Ascending aorta (tissue), 2 donors: ENCODE measurements around the gene MAGI1. TPM values are rescaled to one million over a fixed set of nuclear protein-coding genes. Genes with fewer than 3 reads are reported as not detected.

Source experiments
- DNase-seq, 2 donors: peaks; one replicate each; pipeline ENCODE4 v3.0.0-alpha.2; 2019; ENCODE audit warnings: low spot score in 2 of 2
- H3K27ac ChIP-seq, 2 donors: fragments of 200-600 bp; sonication (generic); one replicate each; pipeline ENCODE4 v1.5.1; 2016 to 2017; ENCODE audit warnings: mild to moderate bottlenecking in 1 of 2
- H3K27me3 ChIP-seq: fragments of 200-600 bp; sonication (generic); one replicate; pipeline ENCODE4 v1.5.1; 2017
- H3K36me3 ChIP-seq, 2 donors: fragments of 200-600 bp; sonication (generic); one replicate each; pipeline ENCODE4 v1.5.1; 2016
- H3K4me1 ChIP-seq, 2 donors: fragments of 200-600 bp; sonication (generic); one replicate each; pipeline ENCODE4 v1.5.1; 2016 to 2017; ENCODE audit warnings: mild to moderate bottlenecking in 1 of 2
- H3K4me3 ChIP-seq, 2 donors: fragments of 200-600 bp; sonication (generic); one replicate each; pipeline ENCODE4 v1.5.1; 2016 to 2017; ENCODE audit warnings: mild to moderate bottlenecking in 1 of 2
- H3K9me3 ChIP-seq, 2 donors: fragments of 200-600 bp; sonication (generic); one replicate each; pipeline ENCODE4 v1.5.1; 2016
- intact Hi-C: fragments of 100-400 bp; cut with DNase I; formaldehyde crosslinking; loops from one replicate; pipeline ENCODE4 v1.15.1; 2023
- total RNA-seq: library from RNA; depleted of rRNA; stranded (reverse); fragments of >200 nt; gene quantifications from one replicate; pipeline ENCODE4 v1.1.0, GENCODE V29; 2016
- TF ChIP-seq, protein P1 (sequence below), 3 experiments: fragments of 200-600 bp in 2 of 3; fragments of 450-650 bp in 1 of 3; sonication (generic) in 2 of 3; IDR thresholded peaks; one replicate each; pipeline ENCODE4 v1.5.1; 2016 to 2019; ENCODE audit warnings: antibody characterized with exemption in 3 of 3, mild to moderate bottlenecking in 1 of 3, moderate library complexity in 1 of 3

The MAGI1 gene
- total RNA-seq, 1 donor from 2014 or later: 28.4 TPM

DNA sequence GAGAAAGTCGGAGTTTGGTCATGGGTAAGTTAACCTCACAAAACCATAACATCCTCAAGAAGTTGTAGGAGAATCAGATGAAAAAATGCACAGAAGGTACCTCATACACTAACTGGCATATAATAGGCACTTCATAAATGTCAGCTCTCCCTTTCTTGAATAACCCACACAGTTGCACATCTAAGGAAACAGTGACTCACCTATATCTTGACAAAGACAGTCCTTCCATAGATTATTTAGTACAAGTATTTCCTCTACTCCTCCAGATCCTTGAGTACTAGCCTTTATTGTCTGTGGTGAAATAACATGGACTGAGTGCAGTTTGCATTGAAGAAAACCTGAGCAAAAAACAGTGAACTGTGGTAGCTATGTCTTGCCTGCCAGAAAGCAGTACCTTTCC lies 46.6 kb downstream of the MAGI1 start:
- intact Hi-C loops: no loop called here
- no peak overlapping the region for H3K27ac ChIP-seq
- H3K27me3 ChIP-seq: no peaks in the 10 kb centered on the region
- no peak for DNase-seq
- no peaks in the 10 kb centered on the region for H3K9me3 ChIP-seq
- no peak overlapping the region for H3K4me3 ChIP-seq
- TF ChIP-seq, protein P1, sequence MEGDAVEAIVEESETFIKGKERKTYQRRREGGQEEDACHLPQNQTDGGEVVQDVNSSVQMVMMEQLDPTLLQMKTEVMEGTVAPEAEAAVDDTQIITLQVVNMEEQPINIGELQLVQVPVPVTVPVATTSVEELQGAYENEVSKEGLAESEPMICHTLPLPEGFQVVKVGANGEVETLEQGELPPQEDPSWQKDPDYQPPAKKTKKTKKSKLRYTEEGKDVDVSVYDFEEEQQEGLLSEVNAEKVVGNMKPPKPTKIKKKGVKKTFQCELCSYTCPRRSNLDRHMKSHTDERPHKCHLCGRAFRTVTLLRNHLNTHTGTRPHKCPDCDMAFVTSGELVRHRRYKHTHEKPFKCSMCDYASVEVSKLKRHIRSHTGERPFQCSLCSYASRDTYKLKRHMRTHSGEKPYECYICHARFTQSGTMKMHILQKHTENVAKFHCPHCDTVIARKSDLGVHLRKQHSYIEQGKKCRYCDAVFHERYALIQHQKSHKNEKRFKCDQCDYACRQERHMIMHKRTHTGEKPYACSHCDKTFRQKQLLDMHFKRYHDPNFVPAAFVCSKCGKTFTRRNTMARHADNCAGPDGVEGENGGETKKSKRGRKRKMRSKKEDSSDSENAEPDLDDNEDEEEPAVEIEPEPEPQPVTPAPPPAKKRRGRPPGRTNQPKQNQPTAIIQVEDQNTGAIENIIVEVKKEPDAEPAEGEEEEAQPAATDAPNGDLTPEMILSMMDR (IDR thresholded peaks at IDR 0.05): no peak
- peaks cover 0 to 9% of the 10 kb centered on the region in 2 donors for H3K4me1 ChIP-seq
- no peaks in the 10 kb centered on the region for H3K36me3 ChIP-seq

DNA sequence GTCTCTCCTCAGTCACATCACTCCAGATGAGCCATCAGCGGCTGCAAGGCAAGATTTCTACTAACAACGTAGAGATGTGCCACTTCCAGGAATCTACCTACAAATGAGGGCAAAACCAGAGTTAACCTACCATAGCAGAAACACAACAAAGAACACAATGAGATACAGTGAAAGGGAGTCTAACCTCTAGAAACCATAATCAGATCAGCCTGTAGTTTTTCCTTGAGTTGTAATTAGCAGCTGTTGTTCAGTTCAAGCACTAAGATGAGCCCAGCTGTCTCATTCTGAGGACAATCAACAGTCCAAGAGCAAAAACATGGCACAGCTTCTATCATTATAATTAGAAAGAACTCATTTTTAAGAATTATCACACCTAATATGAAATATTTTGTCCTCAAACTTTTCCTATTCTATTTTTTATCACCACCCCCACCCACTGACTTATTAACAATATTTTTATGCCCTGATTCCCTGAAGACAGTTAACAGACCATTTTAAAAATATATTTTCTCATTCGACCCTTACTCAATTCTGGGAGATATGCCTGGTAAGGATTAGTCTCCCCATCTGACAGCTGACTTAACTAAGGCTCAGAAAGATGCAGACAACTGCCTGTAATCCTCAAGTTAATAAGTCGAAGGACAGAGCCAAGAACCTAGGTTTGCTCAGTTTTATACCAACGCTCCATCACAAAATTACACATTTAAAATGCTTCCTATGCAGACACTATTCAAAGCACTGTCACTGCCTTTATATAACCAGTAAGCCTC lies 50.1 kb downstream of the MAGI1 start:
- Histone ChIP-seq H3K27ac (no peak overlapping the region), H3K4me1 (no peaks in the 10 kb centered on the region), H3K4me3 (no peak overlapping the region), H3K27me3 (no peaks in the 10 kb centered on the region), H3K9me3 (no peaks in the 10 kb centered on the region), H3K36me3 (no peaks in the 10 kb centered on the region)
- intact Hi-C loops: no loop called here
- no peak for DNase-seq
- TF ChIP-seq, protein P1 (IDR thresholded peaks at IDR 0.05): no peak

DNA sequence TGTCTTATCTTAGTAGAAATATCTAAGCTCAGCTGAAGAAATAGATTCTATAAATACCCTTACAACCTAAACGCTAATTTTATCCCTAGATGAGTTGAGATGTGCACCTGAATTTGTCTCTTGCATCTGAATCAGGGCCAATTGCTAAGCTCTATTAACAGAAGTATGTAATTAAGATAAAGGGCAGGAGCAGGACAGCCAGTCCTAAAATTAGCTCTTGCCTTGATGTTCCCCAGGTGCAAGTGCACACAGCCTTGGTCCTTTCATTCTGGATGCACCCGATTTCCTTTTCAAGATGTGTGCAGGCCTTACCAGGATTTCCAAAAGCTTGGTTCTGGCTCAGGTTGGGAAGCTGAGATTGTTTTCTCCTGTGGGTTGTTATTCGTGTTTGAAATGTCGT lies 52.4 kb downstream of the MAGI1 start:
- Histone ChIP-seq H3K4me1 (no peaks in the 10 kb centered on the region), H3K36me3 (no peaks in the 10 kb centered on the region), H3K9me3 (no peaks in the 10 kb centered on the region), H3K27ac (no peak overlapping the region), H3K4me3 (no peak overlapping the region), H3K27me3 (no peaks in the 10 kb centered on the region)
- DNase-seq: no peak
- intact Hi-C loops: no loop called here
- TF ChIP-seq, protein P1 (IDR thresholded peaks at IDR 0.05): no peak

DNA sequence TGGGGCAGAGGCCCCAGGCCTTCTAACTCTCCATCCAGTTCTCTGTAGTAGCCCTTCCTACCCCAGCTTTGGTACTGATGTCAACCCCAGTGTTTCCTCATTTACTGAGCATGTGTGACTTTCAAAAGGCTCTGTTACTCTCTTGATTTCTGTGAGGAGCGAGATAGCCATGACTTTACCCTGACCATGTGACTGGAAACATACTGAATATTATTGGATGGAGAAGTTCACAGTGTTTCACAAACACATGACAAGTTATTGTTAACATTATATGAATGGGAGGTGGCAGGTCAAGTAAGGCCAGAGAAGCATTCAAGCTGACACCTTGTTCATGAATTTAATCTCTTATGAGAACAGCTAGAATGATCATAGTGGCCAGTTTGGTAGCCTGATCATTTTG lies 53.7 kb downstream of the MAGI1 start:
- Histone ChIP-seq H3K4me1 (peaks cover 0 to 6% of the 10 kb centered on the region in 2 donors), H3K4me3 (no peak overlapping the region), H3K27ac (no peak overlapping the region), H3K27me3 (no peaks in the 10 kb centered on the region), H3K9me3 (no peaks in the 10 kb centered on the region), H3K36me3 (no peaks in the 10 kb centered on the region)
- DNase-seq: no peak
- intact Hi-C loops: no loop called here
- TF ChIP-seq, protein P1 (IDR thresholded peaks at IDR 0.05): no peak

DNA sequence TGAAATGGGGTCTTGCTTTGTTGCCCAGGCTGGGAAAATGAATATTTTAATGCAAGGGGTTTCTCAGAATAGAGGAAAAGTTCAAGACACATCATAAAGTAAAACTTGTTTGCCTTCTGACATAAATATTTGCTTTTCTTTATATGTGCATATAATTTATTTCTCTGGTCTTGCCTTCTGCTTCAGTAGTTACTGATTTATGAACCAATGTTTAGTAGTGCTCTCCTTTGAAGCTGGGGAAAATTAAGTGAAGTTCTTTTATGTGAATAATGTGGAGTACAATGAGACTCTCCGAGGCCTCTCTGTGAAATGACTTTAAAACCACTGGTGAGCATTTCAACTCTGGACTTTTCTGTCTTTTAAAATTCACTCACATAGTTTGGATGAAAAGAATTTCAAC lies 55.6 kb downstream of the MAGI1 start:
- TF ChIP-seq, protein P1 (IDR thresholded peaks at IDR 0.05): no peak
- H3K9me3 ChIP-seq: no peaks in the 10 kb centered on the region

More for the DNA sequence above, 55.6 kb downstream of the MAGI1 start:
- Histone ChIP-seq H3K27me3 (no peaks in the 10 kb centered on the region), H3K4me1 (peaks cover 6 to 23% of the 10 kb centered on the region in 2 donors), H3K27ac (no peak overlapping the region), H3K4me3 (no peak overlapping the region), H3K36me3 (no peaks in the 10 kb centered on the region)
- intact Hi-C loops: no loop called here
- DNase-seq: no peak
